Hematopoietic multipotent progenitor cell treated with erythropoietin and hydrocortisone succinate and interleukin-3 and kit ligand, for 17 days (in vitro differentiated cells): ENCODE measurements around the gene ANKRD23.
"Not testable (repeated sequence)": the region's sequence is repeated elsewhere in the genome, so short reads cannot be mapped to it uniquely, and the experiment has no call there.

Experiments
- DNase-seq: peaks from one replicate; pipeline ENCODE4 v3.0.0-alpha.2; 2015; ENCODE audit warnings: low spot score

The ANKRD23 gene

DNA sequence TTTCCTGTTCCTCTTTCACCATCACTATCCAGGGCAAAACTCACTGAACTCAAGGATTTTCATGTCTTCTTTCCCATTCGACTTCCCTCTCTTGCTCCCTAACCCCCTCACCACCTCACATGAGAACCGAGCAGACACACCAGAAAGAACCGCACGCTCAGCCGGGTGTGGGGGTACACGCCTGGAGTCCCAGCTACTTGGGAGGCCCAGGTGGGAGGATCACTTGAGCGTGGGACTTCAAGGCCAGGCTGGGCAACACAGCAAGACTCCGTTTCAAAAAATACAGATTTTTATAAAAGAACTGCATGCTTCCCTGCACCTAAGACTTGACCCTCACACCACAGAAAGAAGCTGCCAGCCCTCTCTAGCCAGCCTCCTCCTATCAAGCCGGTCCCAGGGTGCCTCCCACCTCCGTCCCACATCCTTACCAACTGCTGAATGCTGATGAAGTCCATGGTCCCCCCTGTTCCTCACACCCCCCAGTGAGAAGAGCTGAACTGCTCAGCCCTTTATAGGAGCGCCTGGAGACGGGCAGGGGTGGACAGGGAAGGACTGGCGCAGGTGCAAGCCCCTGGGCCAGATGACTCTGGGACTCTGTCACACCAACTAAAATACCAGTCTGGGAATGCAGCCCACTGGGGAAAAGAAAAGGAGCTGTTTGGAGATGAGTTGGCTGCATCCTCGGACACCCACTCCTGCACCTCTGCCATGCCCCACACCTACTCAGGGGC is at the start of gene ANKRD23:
ANKRD23 (minus strand) TSS at position 484 of the 731 bp plus-strand sequence; CDS start at position 455, 29 bp downstream.
- DNase-seq = no peak

DNA sequence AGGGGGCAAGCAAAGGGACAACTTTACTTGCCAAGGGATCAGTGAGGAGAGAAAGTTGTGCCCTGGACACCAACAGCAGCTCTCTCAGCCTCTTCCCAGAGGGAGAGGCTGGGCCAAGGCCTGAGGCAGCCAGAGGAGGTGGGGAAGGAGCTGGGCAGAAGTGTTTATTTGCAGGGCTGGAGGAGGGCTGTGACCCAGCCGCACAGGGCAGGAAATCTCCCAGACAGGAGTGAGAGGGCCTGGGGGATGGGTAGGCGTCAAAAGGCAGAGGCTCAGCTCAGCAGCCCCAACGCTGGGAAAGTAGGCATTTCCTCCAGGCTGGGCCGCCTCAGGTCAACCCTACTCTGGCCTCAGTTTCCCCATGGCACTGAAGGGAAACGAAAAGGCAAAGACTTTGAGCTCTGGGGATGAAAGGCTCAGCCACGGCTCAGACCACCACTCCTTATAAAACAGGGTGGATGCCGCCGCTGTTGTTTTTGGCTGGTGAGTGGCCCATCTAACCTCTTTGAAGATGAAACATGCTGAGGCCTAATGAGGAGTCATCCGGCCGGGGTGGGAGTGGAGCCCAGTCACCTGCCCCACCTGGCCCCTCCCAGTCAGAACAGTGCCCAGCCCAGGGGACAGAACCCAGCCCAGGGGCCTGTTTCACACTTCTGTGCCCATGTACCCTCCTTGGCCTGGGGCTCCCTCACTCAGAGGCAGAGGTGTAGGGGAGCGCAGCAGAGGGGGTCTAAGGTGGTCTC is 47.9 kb upstream of the ANKRD23 start:
- DNase-seq = no peak

DNA sequence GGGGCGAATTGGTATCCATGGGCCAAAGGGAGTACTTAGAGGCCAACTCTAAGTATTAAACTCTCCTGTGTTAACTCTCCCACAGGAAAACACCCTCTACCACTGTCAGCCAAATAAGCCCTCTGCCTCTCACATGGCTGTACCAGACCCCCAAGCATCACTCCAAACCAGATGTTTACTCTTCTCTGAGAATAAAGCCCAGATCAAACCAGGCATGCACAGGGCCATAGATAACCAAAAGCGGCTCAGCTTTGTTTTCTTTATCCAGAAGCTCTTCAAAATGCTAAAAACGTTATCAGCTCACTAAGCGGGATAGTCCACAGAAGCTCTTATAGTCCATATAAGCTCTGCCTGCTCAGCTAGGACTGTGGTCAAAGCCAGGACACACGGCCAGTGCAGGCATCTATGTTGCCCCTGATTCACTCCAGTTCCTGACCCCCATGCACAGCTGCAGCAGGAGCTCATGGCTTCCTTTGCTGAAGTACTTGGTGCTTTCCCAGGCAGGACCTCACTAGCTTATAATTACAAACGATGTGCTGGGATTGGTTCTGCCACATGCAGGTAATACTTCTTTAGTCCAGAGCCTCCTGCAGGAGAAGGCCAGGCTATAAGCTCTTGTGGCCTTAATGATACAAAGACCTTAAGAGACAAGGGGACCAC is 47.0 kb upstream of the ANKRD23 start:
- no peak for DNase-seq

DNA sequence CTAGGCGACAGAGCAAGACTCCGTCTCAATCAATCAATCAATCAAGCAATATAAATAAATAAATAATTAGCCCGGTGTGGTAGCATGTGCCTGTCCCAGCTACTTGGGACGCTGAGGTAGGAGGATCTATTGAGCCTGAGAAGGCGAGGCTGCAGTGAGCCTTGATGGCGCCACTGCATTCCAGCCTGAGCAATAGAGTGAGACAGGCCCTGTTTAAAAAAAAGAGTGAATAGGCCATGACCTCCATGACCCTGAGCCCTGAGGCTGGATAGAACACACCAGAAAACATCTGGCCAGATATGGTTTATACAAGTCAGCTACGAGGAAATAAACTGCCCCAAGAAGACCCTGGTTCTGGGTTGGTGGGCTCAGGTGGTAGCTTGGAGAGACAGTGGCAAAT is 46.4 kb upstream of the ANKRD23 start:
- DNase-seq = no peak

DNA sequence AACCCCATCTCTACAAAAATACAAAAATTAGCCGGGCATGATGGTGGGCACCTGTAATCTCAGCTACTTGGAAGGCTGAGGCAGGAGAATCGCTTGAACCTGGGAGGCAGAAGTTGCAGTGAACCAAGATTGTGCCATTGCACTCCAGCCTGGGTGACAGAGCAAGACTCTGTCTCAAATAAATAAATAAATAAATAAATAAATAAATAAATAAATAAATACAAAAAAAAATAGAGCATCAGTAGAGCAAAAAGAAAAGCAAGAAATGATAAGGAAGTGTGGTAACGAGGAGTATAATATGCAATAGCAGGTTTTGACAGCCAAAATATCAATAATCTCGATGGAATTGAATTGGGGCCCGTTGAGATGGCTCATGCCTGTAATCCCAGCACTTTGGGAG is 45.7 kb upstream of the ANKRD23 start:
- not testable (repeated sequence) for DNase-seq

DNA sequence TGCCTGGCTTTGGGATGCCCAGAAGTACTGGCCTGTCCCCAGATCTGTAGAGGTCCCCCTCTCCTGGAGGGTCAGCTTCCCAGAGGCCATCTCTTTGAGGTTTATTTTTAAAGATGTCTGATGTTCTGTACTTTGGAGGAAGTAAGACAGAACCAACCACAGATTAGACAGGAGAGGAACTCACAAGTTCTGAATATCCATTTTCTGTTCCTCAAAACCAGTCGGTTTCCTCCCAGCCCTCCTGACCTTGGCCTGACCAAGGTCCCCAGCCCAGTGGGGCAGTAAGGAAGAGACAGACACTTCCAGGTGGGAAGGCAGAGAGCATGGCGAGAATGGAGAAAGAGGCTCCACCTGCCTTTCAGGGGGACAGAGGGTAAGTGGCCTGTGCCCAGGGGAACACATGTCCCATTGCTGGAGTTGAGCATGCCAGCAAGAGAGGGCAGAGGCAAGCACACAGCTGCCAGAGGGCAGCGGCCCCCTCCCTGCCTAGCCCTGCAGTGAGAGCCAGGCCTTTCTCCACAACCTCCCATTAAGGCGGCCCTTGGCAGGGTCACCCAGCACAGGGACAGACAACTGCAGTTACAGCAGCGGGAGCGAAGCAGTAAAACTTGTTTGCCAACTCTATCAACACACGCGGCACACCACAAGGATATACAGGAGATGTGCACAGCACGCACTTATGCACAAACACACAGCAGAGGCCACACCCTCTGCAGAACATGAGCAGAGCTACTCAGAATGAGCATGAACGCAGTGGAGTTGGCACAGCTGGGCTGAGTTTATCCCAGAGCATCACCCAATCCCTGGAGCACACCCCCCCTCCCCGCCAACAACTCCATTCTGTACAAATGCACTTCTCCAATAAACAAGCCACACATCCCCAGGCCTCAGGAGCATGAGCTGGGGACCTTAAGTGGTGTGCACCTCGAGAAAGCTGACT is 44.5 kb upstream of the ANKRD23 start:
- DNase-seq = no peak

DNA sequence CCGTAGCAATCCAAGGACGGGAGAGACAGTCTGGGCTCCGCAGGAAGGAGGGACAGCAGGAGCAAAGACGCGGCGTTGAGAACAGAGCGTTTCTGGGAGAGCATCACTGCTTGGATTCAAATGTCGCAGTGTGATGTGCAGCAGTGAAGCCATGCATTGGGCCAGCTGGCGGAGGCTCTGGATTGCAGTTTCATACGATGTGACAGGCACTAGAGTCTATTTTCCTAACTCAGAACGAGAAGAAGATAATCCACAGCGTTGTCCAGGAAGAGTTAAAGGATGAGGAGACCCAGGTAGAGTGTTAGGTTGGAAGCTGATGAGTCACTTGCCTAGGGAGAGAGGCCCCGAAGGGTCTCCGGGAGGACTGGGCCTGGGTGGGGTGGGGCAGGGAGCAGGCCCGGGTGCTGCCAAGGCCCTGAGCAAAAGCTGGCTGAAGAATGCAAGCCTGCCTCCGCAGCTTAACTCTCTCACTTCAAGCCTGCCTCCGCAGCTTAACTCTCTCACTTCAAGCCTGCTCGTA is 43.7 kb upstream of the ANKRD23 start:
- no peak for DNase-seq

DNA sequence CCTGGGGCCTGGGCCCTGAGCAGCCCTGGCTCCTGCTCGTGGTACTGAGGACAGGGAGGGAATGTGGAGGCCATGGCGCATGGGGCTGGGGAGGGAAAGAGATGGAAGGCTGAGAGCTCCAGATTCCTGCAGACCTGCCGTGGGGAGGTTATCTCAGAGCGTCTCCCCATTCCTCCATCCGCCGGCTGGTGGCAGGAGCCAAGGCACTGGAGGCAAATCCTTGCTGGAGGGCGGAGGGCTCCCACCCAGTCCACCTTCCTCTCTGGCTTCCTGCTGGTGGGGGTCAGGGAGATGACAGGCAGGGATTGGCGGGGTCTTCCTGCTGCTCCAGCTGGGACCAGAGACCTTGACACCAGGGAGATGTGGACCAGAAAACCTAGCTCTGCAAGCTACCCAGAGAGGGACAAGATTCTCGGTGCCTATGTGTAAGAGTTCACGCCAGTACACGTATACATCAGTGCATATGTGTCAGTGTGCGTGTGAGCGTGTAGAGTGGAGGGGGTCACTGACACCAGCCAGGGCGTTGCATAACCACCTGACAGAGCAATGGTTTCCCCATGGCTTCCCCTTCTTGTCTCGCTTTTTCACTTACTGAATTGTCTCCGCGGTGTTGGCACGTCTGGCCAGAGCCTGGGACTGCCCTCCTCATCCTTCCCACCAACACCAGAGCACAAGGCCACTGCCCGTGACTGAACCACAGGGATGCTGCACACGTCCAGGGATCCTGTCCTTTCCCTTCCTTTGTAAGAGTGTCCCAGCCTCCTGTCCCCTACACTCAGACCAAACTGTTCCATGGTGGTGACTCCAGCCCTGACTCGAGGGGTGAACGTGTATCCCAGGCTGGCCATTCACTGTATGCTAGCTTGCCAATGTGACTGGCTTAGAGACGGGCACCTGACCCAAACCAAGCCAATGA is 41.9 kb upstream of the ANKRD23 start:
- DNase-seq = no peak

DNA sequence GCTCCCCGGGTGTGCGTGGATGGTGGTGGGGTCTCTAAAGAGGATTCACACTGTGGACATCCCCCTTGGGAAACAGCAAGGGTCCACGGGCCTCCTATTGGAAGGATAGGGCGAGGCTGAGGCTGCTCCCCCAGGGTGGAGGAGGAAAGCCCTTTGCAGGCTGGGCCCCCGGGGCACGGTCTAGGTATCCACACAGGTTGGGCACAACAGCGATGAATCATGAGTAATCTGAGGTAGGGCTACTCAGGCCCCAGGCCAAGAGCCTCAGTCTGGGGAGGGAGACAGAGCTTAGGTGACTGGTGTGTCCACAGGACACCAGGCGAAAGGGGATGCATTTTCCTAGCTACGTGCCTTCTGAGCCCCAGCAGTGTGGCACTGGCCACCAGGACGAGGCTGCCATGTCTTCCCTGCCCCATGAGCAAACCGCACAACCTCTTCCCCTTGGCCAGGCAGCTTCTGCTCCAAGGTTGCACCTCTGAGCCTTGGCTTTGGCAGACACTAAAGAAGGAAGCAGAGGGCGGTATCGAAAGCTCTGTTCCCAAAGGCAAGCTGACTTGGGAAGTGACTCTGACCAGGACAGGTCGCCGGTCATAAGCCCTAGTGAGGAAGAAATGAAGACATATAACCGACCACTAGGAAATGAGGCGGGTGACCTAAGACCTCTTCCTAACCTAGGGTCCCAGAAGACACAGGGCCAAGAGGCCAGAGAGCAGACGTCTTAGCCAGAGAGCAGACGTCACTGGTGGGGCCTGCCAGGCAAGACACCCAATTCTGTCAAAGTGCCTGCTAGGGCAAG is 40.7 kb upstream of the ANKRD23 start:
- DNase-seq = no peak

DNA sequence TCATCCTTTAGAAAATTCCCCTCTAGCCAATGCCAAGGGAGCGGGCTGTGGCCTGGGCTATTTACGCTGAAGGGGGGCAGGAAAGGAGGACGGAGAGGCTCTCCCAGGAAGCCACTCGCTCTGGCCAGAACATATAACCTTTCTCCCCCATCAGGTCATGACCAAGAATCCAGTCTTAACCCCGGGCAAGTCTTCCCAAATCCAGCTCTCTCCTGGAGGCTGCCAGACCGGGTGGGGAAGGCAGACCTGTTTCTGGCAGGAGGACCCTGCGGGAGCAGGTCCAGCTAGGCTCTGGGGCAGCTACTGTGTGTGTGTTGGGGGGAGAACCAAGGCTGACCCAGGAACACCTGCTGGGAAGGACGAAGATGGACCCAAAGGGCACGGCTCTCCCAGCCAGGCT is 39.5 kb upstream of the ANKRD23 start:
- DNase-seq = no peak

DNA sequence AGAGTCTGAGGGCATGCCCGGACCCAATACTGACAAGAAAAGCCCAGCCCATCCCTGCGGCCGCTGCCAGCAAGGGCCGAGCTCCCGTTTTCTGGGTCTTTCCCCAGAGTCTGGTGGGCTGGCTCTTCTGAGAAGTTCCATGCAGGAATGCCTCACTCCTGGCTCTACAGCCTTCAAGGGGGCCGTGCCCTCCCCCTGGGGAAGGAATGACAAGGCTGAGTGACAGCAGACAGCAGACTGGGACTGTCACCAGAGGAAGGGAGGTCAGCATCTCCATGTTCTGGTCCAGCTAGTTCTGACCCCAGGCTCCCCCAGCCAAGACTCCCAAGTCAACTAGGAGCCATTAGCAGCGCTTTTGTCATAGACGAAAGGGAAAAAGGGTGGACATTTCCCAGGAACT is 39.1 kb upstream of the ANKRD23 start:
- no peak for DNase-seq

DNA sequence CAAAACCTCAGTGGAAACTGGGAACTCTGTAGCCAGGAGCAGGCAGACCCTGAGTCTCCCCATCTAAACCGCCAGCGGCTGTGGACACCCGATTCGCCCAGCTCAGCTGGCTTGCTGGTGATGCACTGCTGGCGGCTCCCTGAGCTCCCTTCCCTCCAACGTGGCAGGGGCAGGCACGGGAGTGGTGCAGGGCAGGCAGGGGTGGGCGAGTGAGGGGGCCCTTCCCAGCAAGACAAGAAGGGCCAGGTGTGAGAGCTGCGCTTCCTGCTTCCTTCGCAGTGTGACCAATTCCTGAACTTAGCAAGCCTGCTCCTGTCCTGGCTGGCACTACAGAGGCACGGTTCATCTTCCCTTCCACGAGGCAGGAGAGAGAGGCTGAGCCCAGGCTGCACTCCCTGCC is 38.4 kb upstream of the ANKRD23 start:
- no peak for DNase-seq

DNA sequence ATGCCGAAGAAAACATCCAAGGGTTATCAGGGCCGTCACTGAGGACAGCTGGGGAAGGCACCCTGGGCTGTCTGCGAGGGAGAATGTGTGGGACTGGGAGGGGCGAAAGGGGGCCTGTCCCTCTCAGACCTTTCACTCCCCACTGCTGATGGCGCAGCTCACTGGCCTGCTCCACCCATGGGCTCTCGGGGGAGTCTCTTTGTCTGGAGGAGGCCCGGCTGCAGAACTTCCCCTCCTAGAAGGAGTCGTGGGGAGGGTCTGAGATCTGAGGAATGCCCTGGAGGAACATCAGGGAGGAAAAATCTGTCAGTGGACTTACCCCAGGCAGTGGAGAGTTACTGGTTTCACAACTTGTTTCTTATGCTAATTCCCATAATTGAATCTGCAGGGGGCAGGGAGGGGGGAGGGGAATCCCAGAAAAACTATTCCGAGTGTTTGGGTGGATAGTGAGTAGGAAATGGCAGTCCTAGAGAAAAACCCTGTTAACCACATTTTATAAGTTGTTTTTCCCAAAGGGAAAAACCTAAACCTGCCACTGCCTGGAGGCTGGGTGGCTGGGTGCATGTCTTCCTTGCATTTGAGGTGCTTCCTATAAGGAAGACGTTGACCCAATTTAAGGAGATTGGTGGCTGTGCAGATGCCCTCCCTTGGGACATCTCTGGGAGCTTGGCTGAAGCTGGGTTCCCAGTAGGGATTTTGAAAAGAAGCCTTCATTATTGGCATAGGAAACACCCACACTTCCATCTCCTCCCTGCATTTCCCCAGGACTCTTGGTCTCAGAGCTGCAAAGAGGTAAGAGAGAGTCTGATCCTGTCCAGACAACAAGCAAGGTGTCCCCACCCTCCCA is 37.8 kb upstream of the ANKRD23 start:
- no peak for DNase-seq

DNA sequence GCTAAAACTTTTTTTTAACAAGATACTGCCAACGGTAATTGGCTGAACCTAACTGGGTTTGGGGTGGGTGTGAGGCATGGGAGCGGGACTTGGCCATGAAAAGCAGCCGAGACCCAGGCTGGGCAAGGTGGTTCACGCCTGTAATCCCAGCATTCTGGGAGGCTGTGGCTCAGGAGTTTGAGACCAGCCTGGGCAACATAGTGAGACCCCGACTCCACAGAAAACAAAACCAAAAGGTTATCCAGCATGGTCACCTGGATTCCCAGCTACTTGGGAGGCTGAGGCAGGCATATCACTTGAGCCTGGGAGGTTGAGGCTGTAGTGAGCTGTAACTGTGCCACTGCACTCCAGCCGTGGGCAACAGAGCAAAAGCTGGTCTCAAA is 37.1 kb upstream of the ANKRD23 start:
- no peak for DNase-seq

DNA sequence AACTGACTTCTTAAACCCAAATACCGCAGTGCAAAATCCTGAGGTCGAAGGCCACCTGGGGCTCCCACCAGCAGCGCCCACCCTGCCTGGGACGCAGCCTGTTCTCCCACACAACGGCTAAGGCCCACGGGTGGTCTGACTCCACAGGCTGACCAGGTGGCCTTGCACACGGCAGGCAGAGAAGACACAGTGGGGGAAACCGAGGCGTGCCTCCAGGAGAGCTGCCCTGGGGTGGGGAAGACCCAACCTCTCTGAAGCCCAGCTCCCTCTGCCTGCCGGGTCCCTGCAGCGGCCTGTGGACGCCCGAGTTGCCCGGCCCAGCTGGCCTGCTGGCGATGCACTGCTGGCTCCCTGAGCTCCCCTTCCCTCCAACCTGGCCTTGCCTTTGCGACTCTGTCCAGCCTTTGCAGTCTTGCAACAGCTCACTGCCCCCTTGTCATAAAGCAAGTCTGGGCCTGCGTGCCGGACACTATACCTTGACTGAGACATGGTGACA is 35.8 kb upstream of the ANKRD23 start:
- no peak for DNase-seq

DNA sequence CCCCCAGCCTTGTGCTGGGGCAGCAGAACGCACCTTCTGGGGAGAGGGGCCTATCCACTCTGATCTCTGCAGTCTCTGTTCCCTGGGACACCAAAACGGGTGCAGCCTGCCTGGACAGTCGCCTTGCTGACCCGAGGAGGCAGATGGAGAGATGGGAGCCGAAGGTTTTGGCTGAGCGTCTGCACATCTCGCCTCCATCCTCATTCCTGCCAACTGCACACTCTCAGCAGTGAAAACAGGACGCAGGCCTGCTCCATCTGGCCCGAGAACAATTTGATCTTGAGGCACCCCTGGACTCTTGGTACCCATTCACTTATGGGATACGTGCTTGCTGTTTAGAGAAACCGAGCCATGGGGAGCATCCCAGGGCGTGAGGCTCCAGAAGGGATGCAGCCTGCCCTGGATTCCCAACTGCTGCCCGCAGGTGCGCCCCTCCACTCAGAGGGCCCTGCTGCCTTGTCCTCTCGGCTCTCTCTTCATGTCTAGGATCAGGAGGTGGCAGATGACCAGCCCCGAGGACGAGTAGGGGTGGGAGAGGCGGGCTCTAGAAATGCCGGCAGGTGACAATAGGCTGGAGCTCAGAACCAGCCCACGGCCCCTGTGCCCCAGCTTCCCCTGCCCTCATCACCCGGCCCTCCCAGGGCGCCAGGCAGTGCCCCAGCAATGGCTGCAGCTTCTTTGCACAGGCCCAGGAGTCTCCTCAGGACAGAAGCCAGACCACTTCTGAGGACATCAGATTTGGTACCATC is 35.1 kb upstream of the ANKRD23 start:
- DNase-seq = no peak

DNA sequence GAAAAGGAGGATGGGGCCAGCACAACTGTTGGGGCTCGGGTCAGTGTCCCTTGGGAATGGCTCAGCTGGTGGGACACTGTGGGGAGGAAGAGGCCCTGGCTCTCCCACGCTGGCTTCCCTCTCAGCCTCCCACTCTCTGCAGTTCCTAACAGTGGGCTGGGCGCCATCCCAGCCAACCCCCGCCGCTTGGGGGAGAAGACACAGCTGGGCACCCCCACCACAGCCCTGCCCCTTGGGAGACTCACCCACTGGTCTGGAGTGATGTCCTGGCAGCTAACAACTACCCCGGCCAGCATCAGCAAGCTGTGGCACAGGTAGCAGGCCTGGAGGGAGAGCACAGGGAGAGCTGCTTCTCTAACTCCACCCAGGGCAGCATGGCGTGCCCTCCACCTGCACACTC is 34.4 kb upstream of the ANKRD23 start:
- DNase-seq = no peak

DNA sequence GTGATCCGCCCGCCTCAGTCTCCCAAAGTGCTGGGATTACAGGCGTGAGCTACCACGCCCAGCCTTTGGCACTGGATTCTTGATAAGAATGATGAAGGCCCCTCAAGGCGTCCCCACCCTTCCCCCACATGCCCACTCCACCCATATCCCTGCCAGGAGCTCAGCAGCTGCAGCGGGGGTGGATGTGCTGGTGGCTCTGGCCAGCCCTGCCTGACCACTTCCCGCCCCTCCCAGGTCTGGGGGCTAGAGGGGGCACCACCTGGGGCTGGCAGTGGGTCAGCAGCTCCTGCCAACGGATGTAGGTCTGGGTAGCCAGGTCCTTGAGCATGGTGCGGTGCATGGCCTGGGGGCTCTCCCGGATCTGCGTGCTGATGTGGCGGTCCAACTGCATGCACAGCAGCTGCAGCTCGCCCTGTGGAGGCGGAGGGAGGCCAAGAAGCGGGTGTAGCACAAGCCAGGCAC is 33.8 kb upstream of the ANKRD23 start:
- no peak for DNase-seq
